HFF-Myc (cell line): Measurements from ENCODE around the gene TBCK.

Experiments
- DNase-seq: peaks from one replicate; pipeline ENCODE4 v3.0.0-alpha.2; 2011; ENCODE audit warnings: low read depth; ENCODE audit errors: extremely low read depth
- H3K4me3 ChIP-seq: replicated peaks from 2 replicates; pipeline ENCODE4 v1.5.1; 2011; ENCODE audit warnings: low read depth, mild to moderate bottlenecking, control low read depth, low read length
- CTCF ChIP-seq: IDR thresholded peaks from 2 replicates; pipeline ENCODE4 v1.5.1; 2012; ENCODE audit warnings: mild to moderate bottlenecking, low read depth, low read length, control low read depth; ENCODE audit errors: missing control alignments

TBCK gene

GRCh38 chr4:106183551-106183950 is 132.5 kb downstream of the TBCK start:
- no peak overlapping the region for H3K4me3 ChIP-seq
- TF ChIP-seq CTCF: no peak
- DNase-seq: no peak

GRCh38 chr4:106172861-106173260 is 143.1 kb downstream of the TBCK start:
- no peak for TF ChIP-seq CTCF
- no peak for DNase-seq
- no peak overlapping the region for H3K4me3 ChIP-seq

GRCh38 chr4:106165351-106166010 is 150.5 kb downstream of the TBCK start:
- no peak overlapping the region for H3K4me3 ChIP-seq
- no peak for DNase-seq
- TF ChIP-seq CTCF: no peak

- H3K4me3 ChIP-seq: no peak overlapping the region
- TF ChIP-seq CTCF: no peak
- DNase-seq: no peak
Measured at GRCh38 chr4:106162278-106162677, 153.7 kb downstream of the TBCK start.

GRCh38 chr4:106160560-106160959 is 155.4 kb downstream of the TBCK start:
- no peak for TF ChIP-seq CTCF
- DNase-seq: no peak
- H3K4me3 ChIP-seq: no peak overlapping the region

- H3K4me3 ChIP-seq: no peak overlapping the region
- TF ChIP-seq CTCF: no peak
- DNase-seq: no peak
Measured at GRCh38 chr4:106149911-106150310, 166.1 kb downstream of the TBCK start.

- no peak for DNase-seq
- no peak for TF ChIP-seq CTCF
- H3K4me3 ChIP-seq: no peak overlapping the region
Measured at GRCh38 chr4:106149026-106149425, 167.0 kb downstream of the TBCK start.
